Tracheal epithelial cell (primary cell): ENCODE measurements around the gene AADAT. TPM values are rescaled to one million over a fixed set of nuclear protein-coding genes. Genes with fewer than 3 reads are reported as not detected.

Source experiments
- total RNA-seq: library from RNA; depleted of rRNA; stranded (reverse); fragments of >200 nt; gene quantifications from 2 replicates; pipeline ENCODE4 v1.2.1, GENCODE V29; 2014

Gene AADAT
- 0.48 and 1.7 TPM in 2 replicates for total RNA-seq

DNA sequence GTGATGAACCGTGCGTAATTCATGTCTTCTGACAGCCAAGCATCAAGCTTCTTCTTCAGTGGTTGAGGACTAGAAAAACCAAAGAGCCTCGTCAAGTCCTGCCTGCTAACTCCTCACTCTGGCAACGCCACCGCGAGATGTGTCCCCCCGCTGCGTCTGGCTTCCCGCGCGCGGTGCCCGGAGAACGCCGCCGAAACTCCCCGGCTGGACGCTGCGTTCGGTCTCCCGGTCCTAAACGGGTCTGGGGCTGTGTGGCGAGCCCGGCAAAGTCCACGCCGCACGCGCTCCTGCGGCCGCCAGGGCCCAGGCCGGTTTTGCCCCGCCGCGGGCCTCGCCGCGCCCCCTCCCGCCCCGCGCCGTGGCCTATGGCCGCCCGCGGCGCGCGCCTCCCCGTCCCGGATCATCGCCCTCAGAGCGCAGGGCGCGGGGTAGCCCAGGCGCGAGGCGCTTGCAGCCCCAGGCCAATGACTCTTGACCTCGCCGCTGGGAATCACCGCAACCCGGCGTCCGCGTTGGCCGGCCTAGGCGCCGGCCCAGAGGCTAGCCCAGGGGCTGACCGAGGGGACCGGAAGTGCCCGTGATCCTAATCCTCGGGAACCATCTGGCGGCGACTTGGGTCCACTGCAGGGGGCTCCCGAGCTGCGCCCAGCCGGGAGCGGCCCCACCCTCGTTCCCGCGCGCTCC, at the start of gene AADAT:
Gene AADAT, minus strand, starts transcription at position 289 of the 684 bp plus-strand sequence. Its CDS starts 266 bp downstream, at position 23.

DNA sequence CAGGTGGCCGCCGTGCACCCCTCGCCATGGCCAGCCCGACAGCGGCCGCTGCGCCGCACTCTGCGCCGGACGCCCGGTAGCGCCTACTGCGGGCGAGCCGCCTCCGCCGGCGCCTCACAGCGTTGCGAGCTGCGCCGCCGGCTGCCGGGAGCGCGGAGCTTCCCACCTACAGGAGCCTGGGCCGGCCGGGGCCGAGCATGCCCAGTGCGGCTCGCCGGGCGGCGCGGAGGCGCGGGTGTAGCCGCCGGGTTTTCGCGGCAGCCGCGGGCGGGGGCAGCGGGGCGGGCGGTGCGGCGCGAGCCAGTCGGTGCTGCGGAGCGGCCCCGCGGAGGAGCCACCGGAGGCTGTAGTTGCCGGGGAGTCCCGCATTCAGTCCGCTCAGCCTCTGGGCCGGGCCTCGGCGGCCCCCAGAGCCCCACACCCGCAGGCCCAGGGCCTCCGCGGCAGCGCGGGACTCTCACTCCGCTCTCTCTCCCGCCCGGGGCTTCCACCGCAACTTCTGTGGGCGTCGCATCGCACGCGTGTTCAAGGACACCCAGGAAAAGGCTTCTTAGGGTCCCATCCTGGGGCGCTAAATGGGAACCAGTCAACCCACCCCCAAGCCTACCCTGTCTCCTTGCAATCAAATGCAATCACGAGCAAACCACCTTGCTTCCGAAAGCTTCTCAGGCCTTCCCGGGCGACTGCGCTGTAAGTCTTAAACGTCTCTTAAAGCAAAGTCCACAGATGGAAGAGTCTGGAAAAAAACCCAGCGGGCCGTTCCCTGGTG, 63.3 kb downstream of the AADAT start, which contains the start of gene MFAP3L:
Gene MFAP3L, minus strand, starts transcription at position 143 of the 769 bp plus-strand sequence. CDS start 20,518 bp downstream, outside the sequence.

Other genes with a start within 250 kb of the AADAT start
- 3.2 and 3.9 TPM in 2 replicates for gene MFAP3L, start 63.6 kb downstream of the AADAT start, total RNA-seq